Spleen (tissue), 7 donors: ENCODE measurements around the gene MRPS22.

ENCODE experiments used
- POLR2A ChIP-seq, 3 donors: fragments of 450-650 bp; IDR thresholded peaks; one replicate each; pipeline ENCODE4 v1.5.1; 2017; ENCODE audit warnings: antibody characterized with exemption in 3 of 3, mild to moderate bottlenecking in 1 of 3
- TF ChIP-seq, protein P1 (sequence below), 11 experiments: fragments of 200-600 bp in 7 of 11; fragments of 450-650 bp in 4 of 11; sonication (generic) in 4 of 11; IDR thresholded peaks in 8 of 11; conservative IDR thresholded peaks in 3 of 11; 1 replicate in 7 of 11; 2 replicates in 4 of 11; pipeline versions ENCODE4 v1.4.0 to v1.8.0; 2016 to 2021; ENCODE audit warnings: antibody characterized with exemption in 11 of 11, inconsistent platforms in 4 of 11, mild to moderate bottlenecking in 1 of 11
- donor health status: DM: no; HTN: no; CAD: no; lungs with moderate emphysema.
- donor health status: DM: no; HTN: no; CAD: no.
- donor health status: DM: no; HTN: no; CAD: no.

DNA sequence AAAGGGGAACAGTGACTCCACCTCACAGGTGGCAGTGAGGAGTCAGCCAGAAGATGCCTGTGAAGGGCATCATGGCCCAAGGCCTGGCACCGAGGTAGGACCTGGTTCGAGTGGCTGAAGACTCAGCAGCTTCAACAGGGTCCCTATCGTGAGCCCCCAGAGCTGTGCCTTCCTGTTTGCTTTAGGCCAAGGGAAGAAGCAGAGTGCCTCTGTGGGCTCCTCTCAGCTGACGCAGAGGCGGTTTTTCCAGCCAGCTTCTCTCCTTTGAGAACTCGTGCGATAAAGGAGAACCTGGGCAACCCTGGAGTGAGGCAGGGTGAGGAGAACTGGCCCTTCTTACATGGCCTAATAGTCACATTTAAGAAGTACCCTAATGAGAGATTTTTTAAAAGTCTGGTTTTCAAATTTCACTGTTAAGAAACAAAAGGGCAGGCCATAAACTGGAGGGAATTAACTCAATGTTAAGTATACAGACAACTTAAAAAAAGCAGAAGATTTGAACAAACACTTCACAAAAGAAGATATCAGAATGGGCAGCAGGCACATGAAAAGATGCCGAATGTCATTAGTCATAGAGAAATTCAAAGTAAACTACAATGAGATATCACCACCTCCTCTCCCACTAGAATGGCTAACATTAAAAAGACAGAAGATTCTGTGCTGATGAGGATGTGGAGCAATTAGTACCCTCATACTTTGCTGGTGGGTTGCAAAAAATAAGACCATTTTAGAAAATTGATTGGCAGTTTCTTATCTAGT lies 23.1 kb upstream of the MRPS22 start:
- TF ChIP-seq POLR2A (IDR thresholded peaks at IDR 0.05) = no peak
- TF ChIP-seq, protein P1, sequence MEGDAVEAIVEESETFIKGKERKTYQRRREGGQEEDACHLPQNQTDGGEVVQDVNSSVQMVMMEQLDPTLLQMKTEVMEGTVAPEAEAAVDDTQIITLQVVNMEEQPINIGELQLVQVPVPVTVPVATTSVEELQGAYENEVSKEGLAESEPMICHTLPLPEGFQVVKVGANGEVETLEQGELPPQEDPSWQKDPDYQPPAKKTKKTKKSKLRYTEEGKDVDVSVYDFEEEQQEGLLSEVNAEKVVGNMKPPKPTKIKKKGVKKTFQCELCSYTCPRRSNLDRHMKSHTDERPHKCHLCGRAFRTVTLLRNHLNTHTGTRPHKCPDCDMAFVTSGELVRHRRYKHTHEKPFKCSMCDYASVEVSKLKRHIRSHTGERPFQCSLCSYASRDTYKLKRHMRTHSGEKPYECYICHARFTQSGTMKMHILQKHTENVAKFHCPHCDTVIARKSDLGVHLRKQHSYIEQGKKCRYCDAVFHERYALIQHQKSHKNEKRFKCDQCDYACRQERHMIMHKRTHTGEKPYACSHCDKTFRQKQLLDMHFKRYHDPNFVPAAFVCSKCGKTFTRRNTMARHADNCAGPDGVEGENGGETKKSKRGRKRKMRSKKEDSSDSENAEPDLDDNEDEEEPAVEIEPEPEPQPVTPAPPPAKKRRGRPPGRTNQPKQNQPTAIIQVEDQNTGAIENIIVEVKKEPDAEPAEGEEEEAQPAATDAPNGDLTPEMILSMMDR (IDR thresholded peaks at IDR 0.05 in 8 of 11, conservative IDR thresholded peaks at IDR 0.05 in 3 of 11) = no peak
